ENCODE data around the gene PLEKHO2. TPM values are rescaled to one million over a fixed set of nuclear protein-coding genes. Genes with fewer than 3 reads are reported as not detected.

Gene PLEKHO2
- total RNA-seq, 6 experiments from 2014 or later = 3.9 to 11.8 (median 5.2) TPM

GRCh38 chr15:64909546-64909945, 67.8 kb downstream of the PLEKHO2 start:
- H3K4me1 ChIP-seq = no peaks in the 10 kb centered on the region
- intact Hi-C loops (cut with DNase I) = no loop called here
- H3K27ac ChIP-seq = no peak overlapping the region
- ATAC-seq (no peak), DNase-seq (peak in 1 of 3 donors; percentile 17)
- H3K36me3 ChIP-seq = no peaks in the 10 kb centered on the region
- H3K27me3 ChIP-seq = no peaks in the 10 kb centered on the region
- TF ChIP-seq POLR2A (IDR thresholded peaks at IDR 0.05) = no peak
- TF ChIP-seq CTCF (IDR thresholded peaks at IDR 0.05) = no peak
- WGBS (ENCODE audit: insufficient coverage, low coverage, low lambda C conversion rate, missing lambda C conversion rate) = 76% methylated on average over 3 of the region's 3 CpGs
- no peaks in the 10 kb centered on the region for H3K9me3 ChIP-seq
- H3K4me3 ChIP-seq = no peak overlapping the region

- ATAC-seq (peak; percentile 83 to 85 (median 84)), DNase-seq (peak in 2 of 3 donors; percentile 57 to 58)
- H3K27me3 ChIP-seq = no peaks in the 10 kb centered on the region
- H3K9me3 ChIP-seq = no peaks in the 10 kb centered on the region
- H3K27ac ChIP-seq = no peak within 1 kb of the TSS
- TF ChIP-seq CTCF (IDR thresholded peaks at IDR 0.05) = no peak
- TF ChIP-seq POLR2A (IDR thresholded peaks at IDR 0.05) = no peak
- H3K4me3 ChIP-seq = peak within 1 kb of the TSS; percentile 29 to 47 (median 33)
- WGBS (ENCODE audit: insufficient coverage, low coverage, low lambda C conversion rate, missing lambda C conversion rate) = 9% methylated on average over 10 of the region's 72 CpGs
- no peaks in the 10 kb centered on the region for H3K36me3 ChIP-seq
- intact Hi-C loops (cut with DNase I) = no loop called here
- H3K4me1 ChIP-seq = no peaks in the 10 kb centered on the region
Observed at GRCh38 chr15:64911311-64912186, 69.8 kb downstream of the PLEKHO2 start, which contains the start of gene ANKDD1A. Gene ANKDD1A (plus strand): TSS chr15:64911902. CDS start chr15:64911931, 29 bp downstream.

- TF ChIP-seq POLR2A (IDR thresholded peaks at IDR 0.05) (no peak), CTCF (IDR thresholded peaks at IDR 0.05) (no peak)
- Histone ChIP-seq H3K4me1 (no peaks in the 10 kb centered on the region), H3K27ac (no peak overlapping the region), H3K9me3 (no peaks in the 10 kb centered on the region), H3K27me3 (no peaks in the 10 kb centered on the region), H3K4me3 (peak overlapping the region in 1 of 3 donors; percentile 47), H3K36me3 (no peaks in the 10 kb centered on the region)
- intact Hi-C loops (cut with DNase I) = no loop called here
- ATAC-seq (no peak), DNase-seq (peak in 1 of 3 donors; percentile 52)
- WGBS (ENCODE audit: insufficient coverage, low coverage, low lambda C conversion rate, missing lambda C conversion rate) = 93% methylated on average over 4 of the region's 15 CpGs
Observed at GRCh38 chr15:64912379-64913325, 70.9 kb downstream of the PLEKHO2 start.

GRCh38 chr15:64915518-64916227, 74.0 kb downstream of the PLEKHO2 start:
- WGBS (ENCODE audit: insufficient coverage, low coverage, low lambda C conversion rate, missing lambda C conversion rate) = 58% methylated on average over 4 of the region's 13 CpGs
- Histone ChIP-seq H3K9me3 (no peaks in the 10 kb centered on the region), H3K27ac (no peak overlapping the region), H3K36me3 (no peaks in the 10 kb centered on the region), H3K4me1 (no peaks in the 10 kb centered on the region), H3K4me3 (no peak overlapping the region), H3K27me3 (no peaks in the 10 kb centered on the region)
- DNase-seq = no peak
- ATAC-seq = peak in 2 of 4 donors; percentile 6 to 39
- intact Hi-C loops (cut with DNase I) = no loop called here
- TF ChIP-seq CTCF (IDR thresholded peaks at IDR 0.05) (no peak), POLR2A (IDR thresholded peaks at IDR 0.05) (no peak)
